Measurements from ENCODE around the gene LRIT1. TPM values are rescaled to one million over a fixed set of nuclear protein-coding genes. Genes with fewer than 3 reads are reported as not detected.
A peak's percentile ranks its signal among the peaks of the same experiment; 100 is the strongest.
"Not testable (repeated sequence)": the region's sequence is repeated elsewhere in the genome, so short reads cannot be mapped to it uniquely, and the experiment has no call there.

The LRIT1 gene
- polyA plus RNA-seq, 2 of the 4 experiments (the other 2 are of a cell fraction) = not detected

DNA sequence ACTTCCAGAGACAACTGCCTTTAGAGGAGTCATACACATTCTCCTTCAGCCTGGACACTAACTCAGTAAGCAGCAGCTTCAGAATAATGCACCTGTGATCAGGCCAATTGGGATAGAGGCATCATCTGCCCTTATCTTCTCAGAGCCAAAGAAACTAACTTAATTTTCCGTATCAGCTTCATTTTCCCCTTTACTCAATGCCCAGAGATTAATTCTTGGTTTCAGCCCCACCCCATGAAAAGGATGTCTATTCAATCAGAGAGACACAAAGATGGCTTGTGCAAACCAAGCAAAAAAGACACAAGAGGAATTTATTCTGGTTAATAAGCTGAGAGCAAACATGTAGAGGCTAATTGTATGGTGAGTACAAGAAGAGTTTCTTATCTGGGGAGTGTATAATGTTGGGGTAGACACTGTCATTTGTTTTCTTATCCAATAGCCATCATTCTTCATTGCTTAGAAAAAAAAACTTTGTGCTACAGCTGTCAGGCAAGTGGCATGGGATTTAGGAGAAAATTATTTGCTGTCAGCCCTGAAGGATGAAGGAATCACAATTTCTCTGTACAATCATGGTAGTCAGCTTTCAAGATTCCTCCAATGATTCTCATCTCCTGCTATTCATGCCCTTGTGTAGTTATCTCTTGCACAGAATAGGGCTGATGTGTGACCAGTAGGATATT lies 48.3 kb upstream of the LRIT1 start:
- TF ChIP-seq SMC3 (IDR thresholded peaks at IDR 0.05) (no peak), HOXB5 (CRISPR knock-in tag; IDR thresholded peaks at IDR 0.05) (no peak)
- Histone ChIP-seq H3K4me2 (no peak overlapping the region), H3K27ac (no peak overlapping the region), H3K4me1 (no peaks in the 10 kb centered on the region), H3K4me3 (no peak overlapping the region), H3K9me3 (0 out of 3 replicates have a peak, but pooled peaks cover 5% of the 10 kb centered on the region)
- ChIA-PET POLR2A (interaction anchor here (1.2 kb wide), 1 partner anchor 9 kb away, joined by 3 read pairs; no protein-coding TSS in a partner anchor), CTCF (interaction anchor here (2.0 to 2.7 kb wide), 2 partner anchors 10 to 250 kb away, joined by 4 to 8 read pairs; no protein-coding TSS in a partner anchor)
- DNase-seq (ENCODE audit: low read depth in 1 of 2, low spot score in 1 of 2) (no peak), FAIRE-seq (no peak), ATAC-seq (no peak)
- 13% methylated on average over 1 of the region's 1 CpG for WGBS (ENCODE audit: missing lambda C conversion rate)

DNA sequence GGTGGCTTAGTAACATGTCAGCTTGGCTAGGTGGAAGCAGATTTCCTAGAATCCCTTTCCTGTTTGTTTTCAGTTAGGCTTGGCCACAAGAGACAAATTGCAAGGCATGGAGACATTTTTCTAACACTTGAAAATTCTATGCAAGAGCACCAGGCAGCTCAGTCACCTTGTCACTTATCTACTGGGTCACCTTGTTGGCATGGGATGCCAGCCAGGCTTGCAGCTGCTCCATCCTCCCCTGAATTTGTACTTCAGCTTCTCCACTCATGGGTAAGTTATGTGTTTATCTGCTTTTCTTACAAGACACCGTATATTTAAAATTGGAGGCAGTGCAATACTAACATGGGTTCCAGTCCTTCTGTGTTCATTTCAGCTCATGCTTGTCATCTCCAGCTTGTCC lies 46.8 kb upstream of the LRIT1 start:
- Histone ChIP-seq H3K27ac (no peak overlapping the region), H3K4me2 (no peak overlapping the region), H3K4me1 (no peaks in the 10 kb centered on the region), H3K9me3 (0 out of 3 replicates have a peak, but pooled peaks cover 5% of the 10 kb centered on the region), H3K4me3 (no peak overlapping the region)
- 76% methylated on average over 1 of the region's 1 CpG for WGBS (ENCODE audit: missing lambda C conversion rate)
- POLR2A ChIA-PET = no interaction called here
- no peak for DNase-seq (ENCODE audit: low read depth in 1 of 2, low spot score in 1 of 2)
- CTCF ChIA-PET = interaction anchor here (0.7 to 2.0 kb wide), 4 partner anchors 11 to 249 kb away, joined by 3 to 4 read pairs (median 4); no protein-coding TSS in a partner anchor
- no peak for FAIRE-seq
- no peak for TF ChIP-seq EP300 (IDR thresholded peaks at IDR 0.05)
- no peak for TF ChIP-seq POLR2A (IDR thresholded peaks at IDR 0.05; ENCODE audit: low read length)
- no peak for TF ChIP-seq ZSCAN20 (CRISPR knock-in tag; IDR thresholded peaks at IDR 0.05)
- TF ChIP-seq, protein P1, sequence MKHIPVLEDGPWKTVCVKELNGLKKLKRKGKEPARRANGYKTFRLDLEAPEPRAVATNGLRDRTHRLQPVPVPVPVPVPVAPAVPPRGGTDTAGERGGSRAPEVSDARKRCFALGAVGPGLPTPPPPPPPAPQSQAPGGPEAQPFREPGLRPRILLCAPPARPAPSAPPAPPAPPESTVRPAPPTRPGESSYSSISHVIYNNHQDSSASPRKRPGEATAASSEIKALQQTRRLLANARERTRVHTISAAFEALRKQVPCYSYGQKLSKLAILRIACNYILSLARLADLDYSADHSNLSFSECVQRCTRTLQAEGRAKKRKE (CRISPR knock-in tag; IDR thresholded peaks at IDR 0.05; ENCODE audit: low read depth) = no peak
- TF ChIP-seq, protein P2, sequence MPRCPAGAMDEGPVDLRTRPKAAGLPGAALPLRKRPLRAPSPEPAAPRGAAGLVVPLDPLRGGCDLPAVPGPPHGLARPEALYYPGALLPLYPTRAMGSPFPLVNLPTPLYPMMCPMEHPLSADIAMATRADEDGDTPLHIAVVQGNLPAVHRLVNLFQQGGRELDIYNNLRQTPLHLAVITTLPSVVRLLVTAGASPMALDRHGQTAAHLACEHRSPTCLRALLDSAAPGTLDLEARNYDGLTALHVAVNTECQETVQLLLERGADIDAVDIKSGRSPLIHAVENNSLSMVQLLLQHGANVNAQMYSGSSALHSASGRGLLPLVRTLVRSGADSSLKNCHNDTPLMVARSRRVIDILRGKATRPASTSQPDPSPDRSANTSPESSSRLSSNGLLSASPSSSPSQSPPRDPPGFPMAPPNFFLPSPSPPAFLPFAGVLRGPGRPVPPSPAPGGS (IDR thresholded peaks at IDR 0.05) = no peak
- no peak for TF ChIP-seq ZC3H11A (IDR thresholded peaks at IDR 0.05)
- TF ChIP-seq, protein P3, sequence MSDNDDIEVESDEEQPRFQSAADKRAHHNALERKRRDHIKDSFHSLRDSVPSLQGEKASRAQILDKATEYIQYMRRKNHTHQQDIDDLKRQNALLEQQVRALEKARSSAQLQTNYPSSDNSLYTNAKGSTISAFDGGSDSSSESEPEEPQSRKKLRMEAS (IDR thresholded peaks at IDR 0.05) = no peak
- TF ChIP-seq SREBF2 (IDR thresholded peaks at IDR 0.05) = no peak
- TF ChIP-seq RNF2 (IDR thresholded peaks at IDR 0.05; ENCODE audit: borderline replicate concordance, low read depth) = no peak
- no peak for TF ChIP-seq RCOR1 (IDR thresholded peaks at IDR 0.05; ENCODE audit: low read depth, low read length)
- no peak for ATAC-seq

DNA sequence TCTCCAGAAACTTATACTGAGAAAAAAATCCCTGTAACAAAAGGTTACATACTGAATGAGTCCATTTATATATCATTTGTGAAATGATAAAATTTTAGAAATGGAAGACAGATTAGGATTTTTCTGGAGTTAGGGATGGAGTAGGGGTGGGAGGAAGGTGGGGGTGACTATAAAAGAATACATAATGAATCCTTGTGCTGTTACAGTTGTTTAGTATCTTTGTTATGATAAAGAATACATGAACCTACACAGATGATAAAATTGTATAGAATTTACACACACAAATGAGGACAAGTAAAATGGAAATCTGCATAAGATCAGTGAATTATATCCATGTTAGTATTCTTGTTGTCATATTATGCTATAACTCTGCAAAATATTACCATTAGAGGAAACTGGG lies 45.3 kb upstream of the LRIT1 start:
- ChIA-PET POLR2A (no interaction called here), CTCF (interaction anchor here (0.9 kb wide), 1 partner anchor 30 kb away, joined by 3 read pairs; no protein-coding TSS in a partner anchor)
- Histone ChIP-seq H3K4me3 (no peak overlapping the region), H3K4me2 (no peak overlapping the region), H3K9me3 (0 out of 3 replicates have a peak, but pooled peaks cover 5% of the 10 kb centered on the region), H3K4me1 (no peaks in the 10 kb centered on the region), H3K27ac (no peak overlapping the region)
- ATAC-seq = no peak
- no peak for FAIRE-seq
- TF ChIP-seq, protein P4, sequence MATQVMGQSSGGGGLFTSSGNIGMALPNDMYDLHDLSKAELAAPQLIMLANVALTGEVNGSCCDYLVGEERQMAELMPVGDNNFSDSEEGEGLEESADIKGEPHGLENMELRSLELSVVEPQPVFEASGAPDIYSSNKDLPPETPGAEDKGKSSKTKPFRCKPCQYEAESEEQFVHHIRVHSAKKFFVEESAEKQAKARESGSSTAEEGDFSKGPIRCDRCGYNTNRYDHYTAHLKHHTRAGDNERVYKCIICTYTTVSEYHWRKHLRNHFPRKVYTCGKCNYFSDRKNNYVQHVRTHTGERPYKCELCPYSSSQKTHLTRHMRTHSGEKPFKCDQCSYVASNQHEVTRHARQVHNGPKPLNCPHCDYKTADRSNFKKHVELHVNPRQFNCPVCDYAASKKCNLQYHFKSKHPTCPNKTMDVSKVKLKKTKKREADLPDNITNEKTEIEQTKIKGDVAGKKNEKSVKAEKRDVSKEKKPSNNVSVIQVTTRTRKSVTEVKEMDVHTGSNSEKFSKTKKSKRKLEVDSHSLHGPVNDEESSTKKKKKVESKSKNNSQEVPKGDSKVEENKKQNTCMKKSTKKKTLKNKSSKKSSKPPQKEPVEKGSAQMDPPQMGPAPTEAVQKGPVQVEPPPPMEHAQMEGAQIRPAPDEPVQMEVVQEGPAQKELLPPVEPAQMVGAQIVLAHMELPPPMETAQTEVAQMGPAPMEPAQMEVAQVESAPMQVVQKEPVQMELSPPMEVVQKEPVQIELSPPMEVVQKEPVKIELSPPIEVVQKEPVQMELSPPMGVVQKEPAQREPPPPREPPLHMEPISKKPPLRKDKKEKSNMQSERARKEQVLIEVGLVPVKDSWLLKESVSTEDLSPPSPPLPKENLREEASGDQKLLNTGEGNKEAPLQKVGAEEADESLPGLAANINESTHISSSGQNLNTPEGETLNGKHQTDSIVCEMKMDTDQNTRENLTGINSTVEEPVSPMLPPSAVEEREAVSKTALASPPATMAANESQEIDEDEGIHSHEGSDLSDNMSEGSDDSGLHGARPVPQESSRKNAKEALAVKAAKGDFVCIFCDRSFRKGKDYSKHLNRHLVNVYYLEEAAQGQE (IDR thresholded peaks at IDR 0.05) = no peak
- TF ChIP-seq FOSL2 (IDR thresholded peaks at IDR 0.05) (no peak), FOSL2 (CRISPR knock-in tag; IDR thresholded peaks at IDR 0.05) (no peak), CHD2 (IDR thresholded peaks at IDR 0.05; ENCODE audit: low read length, partially characterized antibody) (no peak), JUN (IDR thresholded peaks at IDR 0.05) (no peak), FOXS1 (CRISPR knock-in tag; IDR thresholded peaks at IDR 0.05) (no peak), POLR2A (IDR thresholded peaks at IDR 0.05; ENCODE audit: low read length) (no peak), RCOR1 (IDR thresholded peaks at IDR 0.05; ENCODE audit: low read depth, low read length) (no peak)
- TF ChIP-seq, protein P5, sequence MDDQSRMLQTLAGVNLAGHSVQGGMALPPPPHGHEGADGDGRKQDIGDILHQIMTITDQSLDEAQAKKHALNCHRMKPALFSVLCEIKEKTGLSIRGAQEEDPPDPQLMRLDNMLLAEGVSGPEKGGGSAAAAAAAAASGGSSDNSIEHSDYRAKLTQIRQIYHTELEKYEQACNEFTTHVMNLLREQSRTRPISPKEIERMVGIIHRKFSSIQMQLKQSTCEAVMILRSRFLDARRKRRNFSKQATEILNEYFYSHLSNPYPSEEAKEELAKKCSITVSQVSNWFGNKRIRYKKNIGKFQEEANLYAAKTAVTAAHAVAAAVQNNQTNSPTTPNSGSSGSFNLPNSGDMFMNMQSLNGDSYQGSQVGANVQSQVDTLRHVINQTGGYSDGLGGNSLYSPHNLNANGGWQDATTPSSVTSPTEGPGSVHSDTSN (IDR thresholded peaks at IDR 0.05) = no peak
- DNase-seq (ENCODE audit: low read depth in 1 of 2, low spot score in 1 of 2) = no peak

DNA sequence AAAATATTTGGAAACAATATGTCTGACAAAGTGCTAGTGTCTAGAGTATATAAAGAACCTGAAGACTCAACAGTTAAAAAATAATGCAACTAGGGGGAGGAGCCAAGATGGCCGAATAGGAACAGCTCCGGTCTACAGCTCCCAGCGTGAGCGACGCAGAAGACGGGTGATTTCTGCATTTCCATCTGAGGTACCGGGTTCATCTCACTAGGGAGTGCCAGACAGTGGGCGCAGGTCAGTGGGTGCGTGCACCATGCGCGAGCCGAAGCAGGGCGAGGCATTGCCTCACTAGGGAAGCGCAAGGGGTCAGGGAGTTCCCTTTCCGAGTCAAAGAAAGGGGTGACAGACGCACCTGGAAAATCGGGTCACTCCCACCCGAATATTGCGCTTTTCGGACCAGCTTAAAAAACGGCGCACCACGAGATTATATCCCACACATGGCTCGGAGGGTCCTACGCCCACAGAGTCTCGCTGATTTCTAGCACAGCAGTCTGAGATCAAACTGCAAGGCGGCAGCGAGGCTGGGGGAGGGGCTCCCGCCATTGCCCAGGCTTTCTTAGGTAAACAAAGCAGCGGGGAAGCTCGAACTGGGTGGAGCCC lies 38.6 kb upstream of the LRIT1 start:
- H3K4me1 ChIP-seq, H3K9me3 ChIP-seq, FAIRE-seq: not testable (repeated sequence)
- DNase-seq (ENCODE audit: low read depth in 1 of 2, low spot score in 1 of 2) = peak; percentile 16 to 30
- ChIA-PET POLR2A (interaction anchor here (1.0 kb wide), 1 partner anchor 10 kb away, joined by 3 read pairs; no protein-coding TSS in a partner anchor), CTCF (interaction anchor here (0.6 to 1.9 kb wide), 2 partner anchors 16 to 23 kb away, joined by 3 to 10 read pairs; no protein-coding TSS in a partner anchor)
- ATAC-seq = peak; percentile 85 to 89
- Histone ChIP-seq H3K27ac (peak overlapping the region; percentile 17 to 70; a peak in 4 of 6 replicates), H3K4me2 (peak overlapping the region; percentile 58), H3K4me3 (peak overlapping the region; percentile 53)
- 0% methylated on average over 20 of the region's 31 CpGs for WGBS (ENCODE audit: missing lambda C conversion rate)

Data from A549 (cell line).